Kidney (tissue), 14 donors: ENCODE results near the gene RFT1. TPM values are rescaled to one million over a fixed set of nuclear protein-coding genes. Genes with fewer than 3 reads are reported as not detected.
A peak's percentile ranks its signal among the peaks of the same experiment; 100 is the strongest.

Experiments used
- DNase-seq, 5 donors: peaks; one replicate each; pipeline ENCODE4 v3.0.0-alpha.2; 2013 to 2020
- FAIRE-seq: peaks from 2 replicates; lab custom pipeline; 2012; peaks lifted over from hg19 to GRCh38; lab: Jason Lieb, UNC
- H3K27ac ChIP-seq, 2 donors: one replicate each; pipeline ENCODE4 v1.7.0; 2013; ENCODE audit warnings: low read depth in 2 of 2, low read length in 2 of 2, inconsistent platforms in 1 of 2
- H3K27me3 ChIP-seq: one replicate; pipeline ENCODE4 v1.7.1; 2013; ENCODE audit warnings: low read length, inconsistent platforms; ENCODE audit not compliant: control insufficient read depth, insufficient read depth
- H3K36me3 ChIP-seq, 3 donors: one replicate each; pipeline versions ENCODE4 v1.7.0 to v1.7.1; 2013; ENCODE audit warnings: low read length in 3 of 3, control low read depth in 1 of 3, inconsistent platforms in 1 of 3; ENCODE audit not compliant: insufficient read depth in 3 of 3, control insufficient read depth in 2 of 3
- H3K4me1 ChIP-seq, 3 donors: one replicate each; pipeline versions ENCODE4 v1.7.0 to v1.7.1; 2013; ENCODE audit warnings: low read length in 3 of 3, inconsistent platforms in 1 of 3, low read depth in 1 of 3; ENCODE audit not compliant: control insufficient read depth in 2 of 3, insufficient read depth in 2 of 3
- H3K4me3 ChIP-seq, 3 donors: one replicate each; pipeline versions ENCODE4 v1.7.0 to v1.8.1; 2013; ENCODE audit warnings: low read length in 3 of 3, control low read depth in 1 of 3, inconsistent platforms in 1 of 3
- H3K9ac ChIP-seq, 3 donors: one replicate each; pipeline versions ENCODE4 v1.7.0 to v1.7.1; 2013; ENCODE audit warnings: low read length in 3 of 3, control low read depth in 1 of 3, inconsistent platforms in 1 of 3
- H3K9me3 ChIP-seq, 3 donors: one replicate each; pipeline versions ENCODE4 v1.7.0 to v1.7.1; 2013; ENCODE audit warnings: low read length in 3 of 3, control low read depth in 1 of 3, inconsistent platforms in 1 of 3; ENCODE audit not compliant: control insufficient read depth in 2 of 3, insufficient read depth in 1 of 3
- CTCF ChIP-seq: IDR thresholded peaks from 3 replicates; pipeline ENCODE4 v1.5.1; 2012; ENCODE audit warnings: mild to moderate bottlenecking, moderate library complexity, borderline replicate concordance; ENCODE audit not compliant: insufficient read depth; ENCODE audit errors: extremely low read depth
- intact Hi-C: fragments of 100-400 bp; cut with DNase I; formaldehyde crosslinking; loops from one replicate; pipeline ENCODE4 v1.11.1; 2022
- polyA plus RNA-seq: library from polyadenylated mRNA; stranded (reverse); fragments of 350-450 nt; fragmentation: Illumina TruSeq; extraction: RNeasy Lipid Tissue Mini Kit (QIAGEN cat#74804); gene quantifications from one replicate; pipeline ENCODE4 v1.2.3, GENCODE V29; 2014; ENCODE audit warnings: low read depth, low replicate concordance; ENCODE audit not compliant: insufficient read depth
- total RNA-seq: library from RNA; stranded (reverse); fragmentation: NEBNext Ultra II Directional; extraction: Animal tissue kit (Norgen Biotek cat#: 25700); gene quantifications from one replicate; pipeline ENCODE4 v1.2.1, GENCODE V29; 2021
- donor health status: control.
- donor health status: control.
- donor health status: control.
- donor health status: control.
- donor health status: control.
- donor health status: DM: yes; HTN: yes; CAD: no.
- donor health status: Normal renal cell carcinoma (clear cell type).

RFT1 gene
- total and polyA plus RNA-seq, 2 donors from 2014 or later = 14.7 to 22.8 TPM

- Histone ChIP-seq H3K4me3 (no peak overlapping the region), H3K27me3 (no peaks in the 10 kb centered on the region), H3K27ac (no peak overlapping the region), H3K9me3 (no peaks in the 10 kb centered on the region), H3K4me1 (peaks cover 0 to 3% (median 0%) of the 10 kb centered on the region in 3 donors), H3K9ac (no peak overlapping the region), H3K36me3 (peaks cover 3 to 18% (median 11%) of the 10 kb centered on the region in 3 donors)
- FAIRE-seq (no peak), DNase-seq (no peak)
- TF ChIP-seq CTCF = no peak
- intact Hi-C loops = no loop called here
Measured at GRCh38 chr3:53097887-53098286, 32.3 kb downstream of the RFT1 start.

DNA sequence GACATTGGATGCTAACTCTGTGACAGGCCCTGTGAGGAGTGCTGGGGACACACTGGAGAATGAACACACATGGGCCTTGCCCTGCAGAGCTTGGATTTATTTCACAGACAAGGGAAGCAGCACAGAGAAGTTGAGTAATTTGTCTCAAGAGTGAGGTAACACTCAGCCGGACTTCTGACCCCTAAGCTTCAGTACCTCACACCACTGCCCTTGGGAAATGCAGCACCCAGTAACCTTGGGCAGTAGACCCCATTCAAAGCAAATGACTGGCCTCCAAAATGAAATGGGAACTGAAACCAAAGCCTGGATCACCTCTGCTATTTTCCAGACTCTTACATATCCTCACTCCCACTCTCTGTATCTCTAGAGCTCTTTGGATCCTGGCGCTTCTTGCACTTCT lies 37.3 kb downstream of the RFT1 start:
- Histone ChIP-seq H3K4me1 (peaks cover 0 to 11% (median 7%) of the 10 kb centered on the region in 3 donors), H3K9me3 (no peaks in the 10 kb centered on the region), H3K4me3 (no peak overlapping the region), H3K9ac (no peak overlapping the region), H3K27ac (peak overlapping the region in 1 of 2 donors; percentile 16), H3K27me3 (no peaks in the 10 kb centered on the region), H3K36me3 (peaks cover 0 to 16% (median 8%) of the 10 kb centered on the region in 3 donors)
- FAIRE-seq = no peak
- peak in 1 of 5 donors; percentile 16 for DNase-seq
- no peak for TF ChIP-seq CTCF
- intact Hi-C loops = no loop called here

GRCh38 chr3:53092216-53092615 lies 38.0 kb downstream of the RFT1 start:
- Histone ChIP-seq H3K9ac (no peak overlapping the region), H3K4me3 (no peak overlapping the region), H3K27me3 (no peaks in the 10 kb centered on the region), H3K27ac (no peak overlapping the region), H3K4me1 (peaks cover 0 to 11% (median 7%) of the 10 kb centered on the region in 3 donors), H3K9me3 (no peaks in the 10 kb centered on the region), H3K36me3 (peaks cover 0 to 13% (median 9%) of the 10 kb centered on the region in 3 donors)
- FAIRE-seq = no peak
- no peak for DNase-seq
- TF ChIP-seq CTCF = no peak
- intact Hi-C loops = no loop called here

DNA sequence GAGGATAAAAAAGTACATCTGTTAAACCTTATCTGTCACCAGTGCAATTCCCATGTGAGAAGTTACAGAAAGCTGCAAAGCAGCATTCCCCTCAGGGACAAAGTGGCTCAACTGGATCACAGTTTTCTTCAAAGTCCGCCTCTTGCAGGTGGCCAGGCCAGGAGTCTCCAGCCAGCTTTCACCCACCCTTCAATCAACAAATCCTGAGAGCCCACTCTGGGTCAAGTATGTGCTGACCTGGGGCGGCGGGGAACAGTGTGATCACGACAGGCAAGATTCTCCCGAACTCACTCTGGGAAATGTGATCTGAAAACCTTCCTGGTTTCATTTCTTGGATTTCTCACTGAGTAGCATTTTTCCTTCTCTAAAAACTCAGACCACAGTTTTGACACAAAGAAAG lies 39.2 kb downstream of the RFT1 start:
- Histone ChIP-seq H3K4me3 (no peak overlapping the region), H3K9ac (no peak overlapping the region), H3K27ac (no peak overlapping the region), H3K27me3 (no peaks in the 10 kb centered on the region), H3K4me1 (peaks cover 0 to 11% (median 7%) of the 10 kb centered on the region in 3 donors), H3K36me3 (peaks cover 0 to 13% (median 9%) of the 10 kb centered on the region in 3 donors), H3K9me3 (no peaks in the 10 kb centered on the region)
- no peak for TF ChIP-seq CTCF
- FAIRE-seq (no peak), DNase-seq (no peak)
- intact Hi-C loops = no loop called here
